HG03442 (cell line): ENCODE data around the gene SLC38A10.

Experiments used
- ATAC-seq: cut with Tn5 transposase; IDR thresholded peaks from one replicate; pipeline ENCODE4 v1.9.1; 2021; ENCODE audit warnings: mild to moderate bottlenecking, moderate library complexity; ENCODE audit not compliant: unreplicated experiment

The SLC38A10 gene

GRCh38 chr17:81331527-81332043 lies 36.5 kb upstream of the SLC38A10 start:
- ATAC-seq = no peak

DNA sequence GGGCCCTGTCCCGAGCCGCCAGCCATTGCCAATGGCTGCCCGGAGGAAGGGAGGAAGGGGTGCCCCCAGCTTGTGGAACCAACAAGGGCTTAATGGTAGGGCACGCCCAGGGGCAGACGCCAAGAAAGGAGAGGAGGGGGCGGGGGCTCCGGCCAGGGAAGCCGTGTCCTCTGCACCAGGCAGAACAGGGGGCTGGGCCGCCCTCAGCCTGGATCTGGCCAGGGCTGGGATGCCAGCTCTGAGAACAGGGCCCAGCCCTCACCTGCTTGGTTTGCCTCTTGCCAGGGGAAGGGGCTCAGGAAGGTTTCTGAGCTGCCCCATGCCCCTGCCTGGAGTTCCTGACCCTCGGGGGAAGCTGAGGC lies 35.8 kb upstream of the SLC38A10 start:
- ATAC-seq = no peak

DNA sequence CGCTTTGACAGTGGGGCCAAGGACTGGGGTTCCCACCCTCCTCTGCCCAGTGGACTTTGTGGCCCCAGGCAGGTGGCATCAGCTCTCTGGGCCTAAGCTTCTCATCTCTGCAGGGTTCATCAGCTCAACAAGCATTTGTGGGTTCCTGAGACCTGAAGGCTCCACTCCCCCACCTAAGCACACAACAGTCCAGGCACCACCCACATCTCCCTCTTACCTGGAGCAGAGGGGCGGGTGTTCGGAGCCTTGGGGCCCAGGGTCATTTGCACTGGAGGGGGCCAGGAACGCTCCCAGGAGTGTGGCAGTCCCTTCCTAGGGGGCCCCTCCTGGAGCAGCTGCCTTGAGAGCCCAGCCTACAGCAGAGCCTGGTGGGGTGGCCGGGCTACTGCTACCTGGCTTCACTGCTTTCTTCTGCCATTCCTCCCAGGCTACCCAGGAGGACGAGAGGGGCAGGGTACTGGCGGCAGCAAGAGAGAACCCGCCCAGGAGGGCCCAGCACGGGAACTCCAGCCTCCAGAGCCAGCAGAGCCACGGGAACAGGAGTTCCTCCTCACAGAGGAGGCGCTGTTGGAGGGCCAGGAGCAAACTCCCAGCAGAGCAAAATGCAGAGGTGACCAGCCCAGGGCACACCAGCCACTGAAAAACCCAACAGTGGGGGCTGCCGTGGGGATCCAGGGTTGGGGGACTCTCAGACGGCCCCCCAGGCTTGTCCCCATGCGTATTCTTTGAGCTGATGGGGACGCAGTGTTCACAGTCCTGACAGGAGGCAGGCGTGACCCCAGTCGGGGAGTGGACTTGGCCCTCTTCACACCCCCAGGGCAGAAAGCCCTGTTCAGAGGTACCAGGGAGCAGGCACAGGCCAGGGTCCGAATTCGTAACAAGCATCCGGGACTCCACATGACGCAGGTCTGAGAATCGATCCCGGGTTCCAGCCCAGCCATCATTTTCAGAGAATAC lies 35.1 kb upstream of the SLC38A10 start:
- no peak for ATAC-seq

DNA sequence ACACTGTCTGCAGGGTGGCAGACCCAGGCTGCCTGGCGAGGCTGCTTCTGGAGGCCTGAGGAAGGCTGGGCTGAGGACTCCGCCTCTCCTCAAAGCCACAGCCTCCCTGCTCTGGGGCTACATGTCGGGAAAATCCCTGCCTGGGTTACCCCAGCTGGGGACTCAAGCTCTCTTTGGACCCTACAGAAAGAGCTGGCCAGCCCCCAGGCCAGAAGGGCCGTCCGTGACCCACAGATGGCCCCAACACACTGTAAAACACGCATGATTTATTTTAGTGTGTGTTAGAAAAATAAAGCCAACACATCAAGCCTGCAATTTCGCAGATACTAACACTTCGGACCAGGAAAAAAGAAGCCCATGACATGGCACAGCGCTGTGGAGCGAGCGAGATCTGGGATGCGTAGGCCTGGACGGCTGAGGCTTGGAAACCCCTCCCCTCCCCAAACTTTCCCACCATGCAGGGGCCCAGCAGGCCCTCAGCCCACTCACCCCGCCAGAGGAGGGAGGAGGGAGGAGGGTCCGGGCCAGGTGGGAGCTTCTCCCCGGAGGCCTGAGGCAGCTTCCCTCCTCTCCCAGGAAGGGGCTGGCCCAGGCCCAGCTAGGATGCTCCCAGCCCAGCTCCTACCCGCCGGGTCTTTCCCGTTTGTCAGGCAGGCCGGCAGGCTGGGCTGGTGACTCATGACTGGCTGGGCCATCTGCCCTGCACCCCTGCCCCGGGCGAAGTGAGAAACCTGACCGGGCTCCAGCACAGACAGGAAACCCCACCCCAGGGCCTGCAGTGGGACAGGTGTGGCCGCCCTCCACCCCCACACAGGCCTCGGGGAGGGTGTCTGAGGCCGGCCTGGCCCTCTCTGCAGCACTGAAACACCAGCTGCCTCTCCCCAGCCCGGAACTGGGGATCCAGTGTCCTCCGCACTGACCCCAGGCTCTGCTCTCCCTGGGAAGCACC lies 34.1 kb upstream of the SLC38A10 start:
- ATAC-seq = no peak

GRCh38 chr17:81328489-81328888 lies 33.4 kb upstream of the SLC38A10 start:
- ATAC-seq = no peak

- no peak for ATAC-seq
Measured at GRCh38 chr17:81325714-81326358, 30.7 kb upstream of the SLC38A10 start.

DNA sequence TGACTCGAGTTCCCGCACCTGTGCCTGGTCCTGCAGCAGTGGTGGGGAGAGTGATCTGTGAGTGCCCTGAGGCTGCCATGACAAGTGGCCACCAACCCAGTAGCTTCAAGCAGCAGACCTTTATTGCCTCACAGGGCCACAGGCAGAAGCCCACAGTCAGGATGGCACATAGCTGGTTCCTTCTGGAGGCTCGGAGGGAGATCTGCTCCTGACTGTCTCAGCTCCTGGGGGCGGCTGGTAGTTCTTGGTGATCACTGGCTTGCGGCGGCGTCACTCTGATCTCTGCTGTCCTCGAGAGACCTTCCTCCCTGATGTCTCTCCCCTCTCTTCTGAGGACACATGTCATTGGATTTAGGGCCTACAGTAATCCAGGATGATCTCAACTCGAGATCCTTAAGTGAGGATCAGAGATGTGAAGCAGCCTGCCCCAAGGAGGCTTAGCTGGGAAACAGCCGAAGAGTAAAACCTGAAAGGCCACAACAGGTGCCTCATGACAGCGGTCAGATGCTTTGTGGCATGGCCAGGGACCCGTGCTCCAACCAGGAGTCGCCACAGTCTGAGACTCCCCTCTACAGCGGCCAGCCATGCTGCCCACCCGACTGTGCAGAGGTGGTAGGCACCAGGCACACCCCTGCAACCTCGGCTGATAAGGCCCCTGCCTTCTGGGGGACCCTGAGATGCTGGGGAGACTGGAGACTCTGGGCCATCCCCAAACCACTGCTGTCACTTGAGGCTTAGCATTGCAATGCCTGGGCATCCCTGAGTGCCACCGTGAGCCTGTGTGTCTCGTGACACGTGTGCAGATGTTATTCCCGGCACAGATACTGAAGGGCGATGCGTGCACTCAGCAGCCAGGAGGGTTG lies 30.0 kb upstream of the SLC38A10 start:
- ATAC-seq = no peak

GRCh38 chr17:81324177-81324850 lies 29.2 kb upstream of the SLC38A10 start:
- ATAC-seq = no peak

- no peak for ATAC-seq
Measured at GRCh38 chr17:81323411-81323868, 28.3 kb upstream of the SLC38A10 start.

DNA sequence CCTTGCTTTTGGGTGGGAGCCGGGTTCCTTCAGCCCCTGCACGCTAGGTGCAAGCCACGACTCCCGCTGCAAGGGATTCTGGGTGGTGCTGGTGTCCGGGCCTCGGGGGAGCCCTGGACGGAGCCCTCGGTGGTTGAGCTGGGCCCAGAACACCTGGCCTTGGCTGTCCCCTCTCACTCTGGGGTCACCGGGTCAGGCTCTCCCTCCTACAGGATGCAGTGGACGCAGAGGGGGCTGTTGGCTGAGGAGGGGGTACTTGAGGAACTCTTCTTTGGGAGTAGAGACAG lies 27.9 kb upstream of the SLC38A10 start:
- ATAC-seq = no peak

GRCh38 chr17:81322271-81323082 lies 27.4 kb upstream of the SLC38A10 start:
- no peak for ATAC-seq

DNA sequence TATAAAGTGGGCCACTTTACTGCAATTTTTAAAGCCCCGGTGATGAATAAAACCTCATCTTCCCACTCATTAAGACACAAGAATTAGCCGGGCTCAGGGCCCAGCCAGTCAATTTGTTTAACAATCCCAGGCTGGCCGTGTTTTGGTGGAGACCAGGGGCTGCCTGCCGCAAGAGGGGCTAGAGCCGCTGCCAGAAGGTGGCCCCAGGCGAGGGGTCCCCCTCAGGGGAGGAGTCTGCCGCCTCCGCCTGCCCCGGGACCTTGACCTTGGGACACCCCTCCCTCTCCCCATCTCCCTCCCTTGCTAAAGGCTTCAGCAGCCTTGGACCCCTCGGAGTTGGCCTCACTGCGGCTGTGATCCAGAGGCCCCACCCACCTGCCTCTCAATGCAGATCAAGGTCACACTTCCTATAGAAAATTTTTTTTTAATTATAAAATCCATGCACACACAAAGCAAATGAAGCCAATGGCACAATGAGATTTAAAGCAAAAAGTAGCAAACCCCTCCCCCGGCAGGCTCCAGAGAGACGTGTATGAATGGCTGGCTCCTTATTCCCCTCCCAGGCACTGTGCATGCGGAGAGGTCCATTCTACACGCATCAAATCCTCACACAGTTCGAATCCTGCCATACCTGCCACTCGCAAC lies 23.0 kb upstream of the SLC38A10 start:
- no peak for ATAC-seq

DNA sequence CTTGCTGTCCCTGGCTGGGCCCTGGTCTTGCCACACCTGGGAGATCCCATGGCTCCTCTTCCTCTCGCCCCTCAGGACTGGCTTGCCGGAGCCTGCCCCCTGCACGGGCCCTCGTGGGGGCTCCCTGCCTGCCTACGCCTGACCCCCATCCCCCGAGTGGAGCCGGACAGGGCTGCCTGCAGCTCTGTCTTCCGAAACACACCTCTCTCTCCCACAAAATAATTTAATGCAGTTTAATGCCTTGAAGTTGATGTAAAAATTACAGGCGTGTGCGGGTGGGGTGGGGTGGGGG lies 22.4 kb upstream of the SLC38A10 start:
- ATAC-seq = no peak

DNA sequence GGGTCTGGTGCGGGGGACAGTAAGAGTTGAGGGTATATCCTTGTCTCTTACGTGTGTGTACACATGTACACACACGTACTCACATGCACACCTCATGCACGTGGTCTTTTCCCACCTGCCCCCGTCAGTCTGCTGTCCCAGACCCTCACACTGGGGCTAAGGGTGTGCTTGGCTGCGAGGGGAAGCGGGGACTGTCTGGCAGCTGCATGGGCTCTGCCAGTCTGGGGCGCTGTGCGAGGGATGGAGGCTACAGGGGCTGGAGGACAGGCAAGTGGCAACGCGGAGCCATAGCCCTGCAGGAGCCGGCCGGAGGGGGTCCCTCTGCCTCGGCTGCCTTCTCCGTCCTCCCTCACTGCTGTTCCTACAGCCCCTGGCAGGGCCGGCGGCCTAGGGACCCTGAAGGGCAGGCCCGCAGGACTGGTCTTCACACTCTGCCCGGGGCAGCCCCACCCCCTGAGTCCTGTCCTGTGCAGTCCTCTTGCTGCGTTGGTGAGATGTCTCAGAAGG lies 20.8 kb upstream of the SLC38A10 start:
- ATAC-seq = no peak

DNA sequence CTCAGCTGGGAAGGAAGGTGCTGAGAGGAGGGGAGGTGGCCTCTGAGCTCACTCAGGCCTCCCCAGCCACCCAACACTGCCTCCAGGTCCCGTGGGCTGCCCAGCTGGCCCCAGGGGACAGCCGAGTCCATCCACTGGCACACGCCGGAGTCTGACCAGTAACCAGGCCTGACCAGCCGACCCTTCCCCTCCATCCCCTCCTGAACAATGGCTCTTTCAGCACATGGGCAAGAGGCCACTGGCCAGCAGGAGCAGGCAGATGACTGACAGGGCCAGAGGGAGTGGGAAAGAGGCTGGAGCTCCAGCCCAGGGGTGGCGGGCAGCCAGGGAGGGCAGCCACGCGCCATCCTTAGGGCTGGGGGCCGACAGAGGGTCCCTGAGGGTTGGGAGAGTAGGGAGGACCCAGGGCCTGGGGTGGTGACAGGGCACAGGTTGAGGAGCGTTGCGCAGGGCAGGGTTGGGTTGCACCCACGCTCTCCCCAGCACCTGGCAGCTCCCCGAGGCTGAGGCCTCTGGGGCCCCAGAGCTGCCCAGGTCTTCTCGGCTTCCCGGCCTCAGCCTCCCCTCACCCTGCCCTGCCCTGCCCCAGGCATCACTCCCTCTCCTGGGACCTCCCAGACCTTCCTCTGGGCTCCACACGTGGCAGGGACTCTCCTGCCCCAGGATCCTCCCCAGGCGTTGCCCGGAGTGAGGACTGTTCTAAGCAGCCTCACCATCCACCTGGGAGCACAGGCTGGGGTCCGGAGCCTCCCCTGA lies 20.2 kb upstream of the SLC38A10 start:
- ATAC-seq = no peak

DNA sequence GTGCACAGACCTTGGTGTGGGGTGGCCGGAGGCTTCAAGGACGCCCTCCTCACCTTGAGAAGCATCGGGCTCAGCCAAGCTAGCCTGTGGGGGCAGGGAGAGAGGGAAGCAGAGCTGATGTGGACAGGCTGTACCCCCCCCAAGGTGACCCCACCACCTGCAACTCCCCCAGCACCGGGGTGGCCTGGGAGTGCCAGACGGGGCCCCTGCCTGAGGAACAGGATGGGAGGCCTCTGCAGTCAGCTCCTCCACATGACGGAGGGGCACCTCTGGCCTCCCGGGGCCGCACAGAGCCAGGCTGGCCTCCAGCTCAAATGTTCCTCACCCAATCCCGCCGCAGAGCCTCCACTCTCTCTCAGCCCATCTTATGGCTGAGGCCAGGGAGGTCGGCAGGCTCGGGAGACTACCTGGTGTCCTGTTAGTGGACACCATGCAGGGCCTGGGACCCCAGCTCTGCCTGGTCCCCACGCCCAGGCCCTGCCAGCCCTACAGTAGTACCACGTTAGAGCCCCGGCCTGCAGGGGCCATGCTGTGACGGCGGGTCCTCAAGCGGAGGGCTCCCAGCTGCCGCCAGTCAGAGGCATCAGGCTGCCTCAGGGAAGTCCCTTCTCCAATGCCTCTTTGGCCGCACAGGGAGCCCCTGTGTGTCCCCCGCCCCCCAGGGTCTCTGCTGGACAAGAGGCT lies 19.4 kb upstream of the SLC38A10 start:
- ATAC-seq = no peak

GRCh38 chr17:81313776-81314397 lies 18.8 kb upstream of the SLC38A10 start:
- ATAC-seq = no peak
